Peyer's patch (tissue), 4 donors: ENCODE measurements around the gene FDX2. TPM values are rescaled to one million over a fixed set of nuclear protein-coding genes. Genes with fewer than 3 reads are reported as not detected.
A peak's percentile ranks its signal among the peaks of the same experiment; 100 is the strongest.

Experiments
- DNase-seq, 3 donors: peaks; one replicate each; pipeline ENCODE4 v3.0.0-alpha.2; 2017 to 2019
- H3K27ac ChIP-seq, 4 donors: fragments of 200-600 bp; sonication (generic); one replicate each; pipeline ENCODE4 v1.5.1; 2016 to 2019
- H3K27me3 ChIP-seq, 2 donors: fragments of 200-600 bp; sonication (generic); one replicate each; pipeline ENCODE4 v1.5.1; 2019
- H3K36me3 ChIP-seq, 3 donors: fragments of 200-600 bp; sonication (generic); one replicate each; pipeline ENCODE4 v1.5.1; 2016 to 2019
- H3K4me1 ChIP-seq, 4 donors: fragments of 200-600 bp; sonication (generic); one replicate each; pipeline ENCODE4 v1.5.1; 2016 to 2019
- H3K4me3 ChIP-seq, 4 donors: fragments of 200-600 bp; sonication (generic); 1 replicate in 3 of 4; 2 replicates in 1 of 4; pipeline ENCODE4 v1.5.1; 2016 to 2019; ENCODE audit warnings: mild to moderate bottlenecking in 1 of 4
- H3K9me3 ChIP-seq, 4 donors: fragments of 200-600 bp; sonication (generic); one replicate each; pipeline ENCODE4 v1.5.1; 2016 to 2019; ENCODE audit warnings: mild to moderate bottlenecking in 1 of 4
- CTCF ChIP-seq, 6 experiments: fragments of 450-650 bp in 4 of 6; fragments of 200-600 bp in 2 of 6; sonication (generic) in 1 of 6; IDR thresholded peaks; one replicate each; pipeline ENCODE4 v1.5.1; 2017 to 2019; ENCODE audit warnings: antibody characterized with exemption in 6 of 6, mild to moderate bottlenecking in 3 of 6, moderate library complexity in 1 of 6
- POLR2A ChIP-seq, 2 donors: fragments of 450-650 bp; IDR thresholded peaks; one replicate each; pipeline ENCODE4 v1.5.1; 2017; ENCODE audit warnings: antibody characterized with exemption in 2 of 2, mild to moderate bottlenecking in 2 of 2, moderate library complexity in 2 of 2
- total RNA-seq, 4 donors: library from RNA; depleted of rRNA; stranded (reverse); fragments of >200 nt; gene quantifications; one replicate each; pipeline ENCODE4 v1.1.0, GENCODE V29; 2016

Gene FDX2
- total RNA-seq, 4 donors from 2014 or later = 8.3 to 22.2 (median 12.5) TPM

DNA sequence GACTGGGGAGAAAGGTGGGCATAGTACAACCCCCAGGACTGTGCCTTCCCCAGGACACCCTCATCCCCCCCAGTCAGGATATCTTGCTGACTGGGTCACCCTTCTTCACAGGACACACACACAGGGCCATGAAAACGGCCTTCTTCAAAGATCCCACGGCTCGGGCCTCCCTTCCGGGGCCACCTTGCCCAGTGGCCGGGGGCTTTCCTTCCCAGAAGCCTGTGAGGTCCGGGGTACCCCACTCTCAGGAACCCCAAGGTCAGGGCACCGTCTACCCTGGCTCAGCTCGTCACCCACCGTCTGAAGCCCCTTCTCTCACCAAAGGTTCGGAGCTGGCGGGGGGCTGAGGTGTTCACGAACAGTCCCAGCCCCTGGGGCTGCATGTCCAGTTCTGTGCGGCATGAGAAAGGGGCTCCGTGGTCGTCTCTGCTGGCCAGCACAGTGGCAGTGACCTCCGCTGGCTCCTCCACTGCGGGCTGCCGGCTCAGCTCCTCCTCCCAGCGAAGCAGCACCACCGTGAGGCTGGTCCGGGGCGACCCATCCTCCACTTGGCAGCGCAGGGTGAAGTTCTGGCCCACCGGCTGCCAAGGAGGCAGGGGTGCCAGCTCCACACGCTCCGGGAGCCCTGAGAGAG lies 19.7 kb upstream of the FDX2 start:
- Histone ChIP-seq H3K36me3 (peaks cover 0 to 1% (median 0%) of the 10 kb centered on the region in 3 donors), H3K27ac (peak overlapping the region in 1 of 4 donors; percentile 88), H3K4me1 (peaks cover 0 to 12% (median 8%) of the 10 kb centered on the region in 4 donors), H3K27me3 (no peaks in the 10 kb centered on the region), H3K9me3 (no peaks in the 10 kb centered on the region), H3K4me3 (peak overlapping the region in 2 of 4 donors; percentile 72 to 75)
- TF ChIP-seq CTCF (IDR thresholded peaks at IDR 0.05) = no peak
- no peak for TF ChIP-seq POLR2A (IDR thresholded peaks at IDR 0.05)
- no peak for DNase-seq

GRCh38 chr19:10334588-10335351 lies 19.0 kb upstream of the FDX2 start:
- Histone ChIP-seq H3K4me1 (peaks cover 0 to 12% (median 8%) of the 10 kb centered on the region in 4 donors), H3K4me3 (peak overlapping the region; percentile 72 to 83 (median 78)), H3K9me3 (no peaks in the 10 kb centered on the region), H3K36me3 (peaks cover 0 to 8% (median 0%) of the 10 kb centered on the region in 3 donors), H3K27ac (peak overlapping the region; percentile 85 to 97 (median 90)), H3K27me3 (no peaks in the 10 kb centered on the region)
- peak; percentile 61 to 98 (median 95) for DNase-seq
- TF ChIP-seq POLR2A (IDR thresholded peaks at IDR 0.05) = peak; percentile 49 to 57
- peak in 2 of 6 experiments; percentile 14 to 15 for TF ChIP-seq CTCF (IDR thresholded peaks at IDR 0.05)

DNA sequence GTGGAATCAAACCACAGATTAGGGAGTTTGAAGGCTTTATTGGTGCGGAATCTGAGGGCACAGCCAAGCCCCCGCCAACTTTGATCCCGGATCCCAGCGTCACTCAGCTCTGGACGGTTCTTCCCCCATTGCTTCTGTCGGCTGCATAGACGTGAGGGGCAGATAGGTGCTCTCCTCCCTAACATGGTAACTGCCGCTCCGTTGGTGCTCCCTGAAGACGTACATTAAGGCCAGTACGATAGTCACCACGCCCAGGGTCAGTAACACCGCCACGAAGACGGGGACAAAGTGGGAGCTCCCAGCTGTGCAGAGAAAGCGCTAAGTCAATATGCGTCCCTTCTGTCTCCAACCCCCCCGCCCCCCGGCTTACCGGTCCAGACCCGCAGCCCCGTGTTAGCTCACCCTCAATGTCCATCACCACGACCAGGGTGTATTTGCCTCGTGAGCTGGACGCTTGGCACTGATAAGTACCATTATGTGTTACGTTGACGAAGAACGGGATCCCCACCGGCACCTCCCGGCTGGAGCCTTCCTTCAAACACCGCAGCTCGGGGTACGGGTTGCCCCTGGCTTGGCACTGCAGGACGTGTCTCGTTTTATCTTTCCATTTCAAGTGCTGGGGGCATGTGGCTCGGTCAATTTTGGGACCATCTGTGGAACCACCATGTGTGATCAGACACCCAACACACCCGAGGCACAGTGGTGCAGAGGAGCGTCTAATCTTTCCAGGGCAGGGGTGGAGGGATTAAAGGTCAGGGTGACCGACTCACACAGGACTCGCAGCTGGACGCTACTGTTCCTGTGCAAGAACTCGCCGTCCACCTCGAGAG lies 18.2 kb upstream of the FDX2 start:
- TF ChIP-seq CTCF (IDR thresholded peaks at IDR 0.05) (no peak), POLR2A (IDR thresholded peaks at IDR 0.05) (no peak)
- Histone ChIP-seq H3K27ac (peak overlapping the region; percentile 85 to 97 (median 90)), H3K9me3 (no peaks in the 10 kb centered on the region), H3K4me1 (peaks cover 0 to 12% (median 8%) of the 10 kb centered on the region in 4 donors), H3K4me3 (peak overlapping the region; percentile 72 to 83 (median 78)), H3K36me3 (peaks cover 0 to 16% (median 0%) of the 10 kb centered on the region in 3 donors), H3K27me3 (no peaks in the 10 kb centered on the region)
- peak in 1 of 3 donors; percentile 68 for DNase-seq

GRCh38 chr19:10332965-10333757 lies 17.3 kb upstream of the FDX2 start, which contains the start of gene RAVER1:
Gene RAVER1, minus strand, starts transcription at chr19:10333529. Its CDS starts 22 bp downstream, at chr19:10333507.
- Histone ChIP-seq H3K27me3 (no peaks in the 10 kb centered on the region), H3K9me3 (no peaks in the 10 kb centered on the region), H3K4me3 (peak within 1 kb of the TSS; percentile 72 to 83 (median 78)), H3K27ac (peak within 1 kb of the TSS; percentile 85 to 97 (median 90)), H3K4me1 (peaks cover 0 to 12% (median 8%) of the 10 kb centered on the region in 4 donors), H3K36me3 (peaks cover 0 to 24% (median 0%) of the 10 kb centered on the region in 3 donors)
- peak; percentile 97 to 99 (median 99) for DNase-seq
- TF ChIP-seq POLR2A (IDR thresholded peaks at IDR 0.05) (peak; percentile 70 to 74), CTCF (IDR thresholded peaks at IDR 0.05) (no peak)
